HG03108 (cell line): Measurements from ENCODE around the gene TRIM44.
"Not testable (repeated sequence)": the region's sequence is repeated elsewhere in the genome, so short reads cannot be mapped to it uniquely, and the experiment has no call there.

Experiments used
- ATAC-seq: cut with Tn5 transposase; IDR thresholded peaks from one replicate; pipeline ENCODE4 v1.9.1; 2021; ENCODE audit warnings: moderate library complexity; ENCODE audit not compliant: unreplicated experiment

The TRIM44 gene

GRCh38 chr11:35632301-35632700, 30.3 kb upstream of the TRIM44 start:
- ATAC-seq: no peak

GRCh38 chr11:35633827-35634423, 28.6 kb upstream of the TRIM44 start:
- ATAC-seq: no peak

GRCh38 chr11:35635933-35636332, 26.6 kb upstream of the TRIM44 start:
- ATAC-seq: no peak

GRCh38 chr11:35639591-35640179, 22.9 kb upstream of the TRIM44 start:
- ATAC-seq: no peak

GRCh38 chr11:35641171-35641897, 21.2 kb upstream of the TRIM44 start:
- no peak for ATAC-seq

GRCh38 chr11:35641964-35642363, 20.6 kb upstream of the TRIM44 start:
- no peak for ATAC-seq

- no peak for ATAC-seq
These were observed 15.0 kb upstream of the TRIM44 start for GRCh38 chr11:35647421-35648093.

- ATAC-seq: no peak
These were observed 12.6 kb upstream of the TRIM44 start for GRCh38 chr11:35650006-35650405.

GRCh38 chr11:35650467-35650866, 12.1 kb upstream of the TRIM44 start:
- ATAC-seq: no peak

GRCh38 chr11:35651263-35651662, 11.3 kb upstream of the TRIM44 start:
- no peak for ATAC-seq

GRCh38 chr11:35652786-35653185, 9.8 kb upstream of the TRIM44 start:
- not testable (repeated sequence) for ATAC-seq

GRCh38 chr11:35654711-35655110, 7.9 kb upstream of the TRIM44 start:
- ATAC-seq: no peak

- ATAC-seq: no peak
These were observed 7.3 kb upstream of the TRIM44 start for GRCh38 chr11:35655254-35655653.

GRCh38 chr11:35655856-35656255, 6.7 kb upstream of the TRIM44 start:
- ATAC-seq: no peak

GRCh38 chr11:35658020-35658948, 4.3 kb upstream of the TRIM44 start:
- no peak for ATAC-seq

- ATAC-seq: no peak
These were observed 1.0 kb upstream of the TRIM44 start for GRCh38 chr11:35661534-35661933.

- ATAC-seq: peak; percentile 27
These were observed 420 bp upstream of the TRIM44 start for GRCh38 chr11:35662061-35662648.

GRCh38 chr11:35663408-35663702, 780 bp downstream of the TRIM44 start:
- ATAC-seq: no peak

GRCh38 chr11:35664977-35665441, 2.4 kb downstream of the TRIM44 start:
- ATAC-seq: no peak

GRCh38 chr11:35667257-35667656, 4.7 kb downstream of the TRIM44 start:
- no peak for ATAC-seq
